MM.1S (cell line): ENCODE results near the gene PROM2.

ENCODE experiments used
- DNase-seq: peaks from one replicate; pipeline ENCODE4 v3.0.0-alpha.2; 2015
- H2AFZ ChIP-seq: fragments of 300-600 bp; sonication (generic); 2 replicates; pipeline ENCODE4 v1.6.0; 2016; ENCODE audit warnings: antibody characterized with exemption, low read length
- H3F3A ChIP-seq: fragments of 300-600 bp; sonication (generic); 2 replicates; pipeline ENCODE4 v1.6.1; 2016; ENCODE audit warnings: mild to moderate bottlenecking, antibody characterized with exemption, low read length, moderate library complexity, mixed read lengths; ENCODE audit not compliant: insufficient read depth
- H3K27ac ChIP-seq: fragments of 300-600 bp; sonication (generic); 2 replicates; pipeline ENCODE4 v1.5.1; 2016; ENCODE audit warnings: mild to moderate bottlenecking, low read length
- H3K27me3 ChIP-seq: fragments of 300-600 bp; sonication (generic); replicated peaks from 2 replicates; pipeline ENCODE4 v1.6.0; 2016; ENCODE audit warnings: low read length; ENCODE audit not compliant: insufficient read depth
- H3K36me3 ChIP-seq: fragments of 300-600 bp; sonication (generic); replicated peaks from 2 replicates; pipeline ENCODE4 v1.6.1; 2016; ENCODE audit warnings: mild to moderate bottlenecking, low read length, mixed read lengths; ENCODE audit not compliant: insufficient read depth
- H3K4me1 ChIP-seq: fragments of 300-600 bp; sonication (generic); 2 replicates; pipeline ENCODE4 v1.6.1; 2016; ENCODE audit warnings: low read length, mixed read lengths
- H3K4me2 ChIP-seq: fragments of 300-600 bp; sonication (generic); 2 replicates; pipeline ENCODE4 v1.6.0; 2016; ENCODE audit warnings: low read depth, low read length
- H3K4me3 ChIP-seq: fragments of 300-600 bp; sonication (generic); 2 replicates; pipeline ENCODE4 v1.5.1; 2016; ENCODE audit warnings: low read length, mixed read lengths
- H3K79me2 ChIP-seq: fragments of 300-600 bp; sonication (generic); 2 replicates; pipeline ENCODE4 v1.6.1; 2016; ENCODE audit warnings: mixed run types, low read length, mixed read lengths
- H3K9ac ChIP-seq: fragments of 300-600 bp; sonication (generic); 2 replicates; pipeline ENCODE4 v1.6.1; 2016; ENCODE audit warnings: low read length, mixed read lengths
- H3K9me2 ChIP-seq: fragments of 300-600 bp; sonication (generic); replicated peaks from 2 replicates; pipeline ENCODE4 v1.6.1; 2016; ENCODE audit warnings: mild to moderate bottlenecking, low read length, mixed read lengths; ENCODE audit not compliant: insufficient read depth
- H3K9me3 ChIP-seq: fragments of 300-600 bp; sonication (generic); replicated peaks from 2 replicates; pipeline ENCODE4 v1.6.1; 2016; ENCODE audit warnings: mild to moderate bottlenecking, low read length, mixed read lengths; ENCODE audit not compliant: insufficient read depth
- H4K20me1 ChIP-seq: fragments of 300-600 bp; sonication (generic); 2 replicates; pipeline ENCODE4 v1.6.1; 2016; ENCODE audit warnings: mild to moderate bottlenecking, low read length, moderate library complexity, mixed read lengths; ENCODE audit not compliant: insufficient read depth
- CTCF ChIP-seq: fragments of 300-600 bp; sonication (generic); IDR thresholded peaks from 2 replicates; pipeline ENCODE4 v1.5.1; 2016; ENCODE audit warnings: antibody characterized with exemption, low read length, mixed read lengths
- EZH2 ChIP-seq: fragments of 300-600 bp; sonication (generic); optimal IDR thresholded peaks from 2 replicates; pipeline ENCODE3; 2017; ENCODE audit warnings: low read depth, mild to moderate bottlenecking, antibody characterized with exemption, low read length, mixed read lengths
- EZH2phosphoT487 ChIP-seq: fragments of 300-600 bp; sonication (generic); IDR thresholded peaks from 2 replicates; pipeline ENCODE4 v1.6.1; 2018; ENCODE audit warnings: antibody characterized with exemption, low read length

Gene PROM2

GRCh38 chr2:95281786-95282185, 7.5 kb downstream of the PROM2 start:
- Histone ChIP-seq H3K9me2 (no peaks in the 10 kb centered on the region), H3K36me3 (no peaks in the 10 kb centered on the region), H2AFZ (no peak overlapping the region), H3K4me2 (no peak overlapping the region), H3K4me1 (no peaks in the 10 kb centered on the region), H3K27me3 (no peaks in the 10 kb centered on the region), H3K4me3 (no peak overlapping the region), H3K79me2 (no peaks in the 10 kb centered on the region), H4K20me1 (no peaks in the 10 kb centered on the region), H3K9me3 (no peaks in the 10 kb centered on the region), H3K9ac (no peak overlapping the region), H3F3A (no peaks in the 10 kb centered on the region), H3K27ac (no peak overlapping the region)
- no peak for DNase-seq
- no peak for TF ChIP-seq EZH2
- no peak for TF ChIP-seq EZH2phosphoT487
- no peak for TF ChIP-seq CTCF

GRCh38 chr2:95282458-95282857, 8.2 kb downstream of the PROM2 start:
- H3K4me2 ChIP-seq: no peak overlapping the region
- no peaks in the 10 kb centered on the region for H3F3A ChIP-seq
- H3K4me1 ChIP-seq: no peaks in the 10 kb centered on the region
- no peak overlapping the region for H3K9ac ChIP-seq
- H3K36me3 ChIP-seq: no peaks in the 10 kb centered on the region
- H3K27me3 ChIP-seq: no peaks in the 10 kb centered on the region
- no peaks in the 10 kb centered on the region for H3K79me2 ChIP-seq
- TF ChIP-seq EZH2 (no peak), CTCF (no peak), EZH2phosphoT487 (no peak)
- H3K9me3 ChIP-seq: no peaks in the 10 kb centered on the region
- H3K9me2 ChIP-seq: no peaks in the 10 kb centered on the region
- H4K20me1 ChIP-seq: no peaks in the 10 kb centered on the region
- no peak overlapping the region for H2AFZ ChIP-seq
- H3K4me3 ChIP-seq: no peak overlapping the region
- no peak overlapping the region for H3K27ac ChIP-seq
- no peak for DNase-seq

GRCh38 chr2:95283562-95283961, 9.3 kb downstream of the PROM2 start:
- no peak for TF ChIP-seq CTCF
- TF ChIP-seq EZH2: no peak
- TF ChIP-seq EZH2phosphoT487: no peak
- Histone ChIP-seq H3K79me2 (no peaks in the 10 kb centered on the region), H2AFZ (no peak overlapping the region), H3K4me3 (no peak overlapping the region), H3K4me2 (no peak overlapping the region), H3K9ac (no peak overlapping the region), H3K27ac (no peak overlapping the region), H3K4me1 (no peaks in the 10 kb centered on the region), H3K9me2 (no peaks in the 10 kb centered on the region), H3K9me3 (no peaks in the 10 kb centered on the region), H3K27me3 (no peaks in the 10 kb centered on the region), H3K36me3 (no peaks in the 10 kb centered on the region), H3F3A (no peaks in the 10 kb centered on the region), H4K20me1 (no peaks in the 10 kb centered on the region)
- DNase-seq: no peak
